Activated CD4-positive, alpha-beta memory T cell treated with anti-CD3 and anti-CD28 coated beads, Interleukin-2, amount 10 ng/mL, durations not matched to agents 7 days and 5 days (primary cell): Measurements from ENCODE around the gene ZBTB12. TPM values are rescaled to one million over a fixed set of nuclear protein-coding genes. Genes with fewer than 3 reads are reported as not detected.
"Not testable (repeated sequence)": the region's sequence is repeated elsewhere in the genome, so short reads cannot be mapped to it uniquely, and the experiment has no call there.

Experiments used
- CTCF ChIA-PET: fragments of 350-600 bp; sonication (Branson Sonifier 250); formaldehyde crosslinking; loops from one replicate; lab custom pipeline; 2021; ENCODE audit warnings: antibody characterized with exemption, inconsistent platforms; lab: Charles Lee
- POLR2A ChIA-PET: fragments of 350-600 bp; sonication (Branson Sonifier 250); formaldehyde crosslinking; loops from one replicate; lab custom pipeline; 2021; ENCODE audit warnings: antibody characterized with exemption; lab: Charles Lee
- DNase-seq: peaks from one replicate; pipeline ENCODE4 v3.0.0-alpha.2; 2020
- H3K27ac Mint-ChIP-seq: one replicate; pipeline ENCODE4 v1.8.0; 2021; ENCODE audit warnings: mild to moderate bottlenecking, mixed read lengths
- H3K27me3 Mint-ChIP-seq: one replicate; pipeline ENCODE4 v1.8.0; 2021; ENCODE audit warnings: mixed read lengths
- H3K36me3 Mint-ChIP-seq: one replicate; pipeline ENCODE4 v1.8.0; 2021; ENCODE audit warnings: low read depth, mixed read lengths
- H3K4me1 Mint-ChIP-seq: one replicate; pipeline ENCODE4 v1.8.0; 2021; ENCODE audit warnings: mixed read lengths
- H3K4me3 Mint-ChIP-seq: one replicate; pipeline ENCODE4 v1.8.0; 2021; ENCODE audit warnings: mild to moderate bottlenecking, mixed read lengths
- H3K9me3 Mint-ChIP-seq: one replicate; pipeline ENCODE4 v1.8.0; 2021; ENCODE audit warnings: mixed read lengths
- total RNA-seq, 2 experiments: library from RNA; stranded (reverse); gene quantifications; one replicate each; pipeline ENCODE4 v1.2.3, GENCODE V29; 2021

ZBTB12 gene
- total RNA-seq, 2 experiments from 2014 or later: 0.98 to 1.1 TPM

GRCh38 chr6:31935823-31936222 lies 33.9 kb upstream of the ZBTB12 start:
- CTCF ChIA-PET: no interaction called here
- H3K27ac Mint-ChIP-seq: no peak overlapping the region

GRCh38 chr6:31935021-31935420 lies 33.1 kb upstream of the ZBTB12 start:
- peaks cover 2% of the 10 kb centered on the region for H3K27me3 Mint-ChIP-seq
- H3K4me1 Mint-ChIP-seq: no peaks in the 10 kb centered on the region
- H3K36me3 Mint-ChIP-seq: no peaks in the 10 kb centered on the region
- no peak overlapping the region for H3K27ac Mint-ChIP-seq
- ChIA-PET CTCF (interaction anchor here (1.1 kb wide), 1 partner anchor 37 kb away, joined by 4 read pairs; no protein-coding TSS in a partner anchor), POLR2A (no interaction called here)
- H3K4me3 Mint-ChIP-seq: no peak overlapping the region
- DNase-seq: no peak
- H3K9me3 Mint-ChIP-seq: no peaks in the 10 kb centered on the region

More at GRCh38 chr6:31935823-31936222, 33.9 kb upstream of the ZBTB12 start:
- DNase-seq: no peak
- H3K4me3 Mint-ChIP-seq: no peak overlapping the region
- no peaks in the 10 kb centered on the region for H3K4me1 Mint-ChIP-seq
- peaks cover 4% of the 10 kb centered on the region for H3K27me3 Mint-ChIP-seq
- no peaks in the 10 kb centered on the region for H3K9me3 Mint-ChIP-seq
- H3K36me3 Mint-ChIP-seq: no peaks in the 10 kb centered on the region
- POLR2A ChIA-PET: no interaction called here

- CTCF ChIA-PET: no interaction called here
- DNase-seq: no peak
- POLR2A ChIA-PET: no interaction called here
- H3K27me3 Mint-ChIP-seq: peaks cover 2% of the 10 kb centered on the region
- no peak overlapping the region for H3K4me3 Mint-ChIP-seq
- H3K4me1 Mint-ChIP-seq: no peaks in the 10 kb centered on the region
- no peaks in the 10 kb centered on the region for H3K36me3 Mint-ChIP-seq
- no peak overlapping the region for H3K27ac Mint-ChIP-seq
- H3K9me3 Mint-ChIP-seq: no peaks in the 10 kb centered on the region
Measured at GRCh38 chr6:31933537-31933936, 31.7 kb upstream of the ZBTB12 start.

- H3K9me3 Mint-ChIP-seq, DNase-seq, H3K4me3 Mint-ChIP-seq, H3K27me3 Mint-ChIP-seq, H3K4me1 Mint-ChIP-seq, POLR2A ChIA-PET, H3K27ac Mint-ChIP-seq, H3K36me3 Mint-ChIP-seq, CTCF ChIA-PET: not testable (repeated sequence)
Measured at GRCh38 chr6:31932137-31932536, 30.3 kb upstream of the ZBTB12 start.

- no peak for DNase-seq
- H3K27ac Mint-ChIP-seq: no peak overlapping the region
- no peaks in the 10 kb centered on the region for H3K9me3 Mint-ChIP-seq
- peaks cover 3% of the 10 kb centered on the region for H3K27me3 Mint-ChIP-seq
- ChIA-PET POLR2A (no interaction called here), CTCF (no interaction called here)
- no peak overlapping the region for H3K4me3 Mint-ChIP-seq
- H3K36me3 Mint-ChIP-seq: no peaks in the 10 kb centered on the region
- no peaks in the 10 kb centered on the region for H3K4me1 Mint-ChIP-seq
Measured at GRCh38 chr6:31930962-31931361, 29.1 kb upstream of the ZBTB12 start.

- no peaks in the 10 kb centered on the region for H3K4me1 Mint-ChIP-seq
- POLR2A ChIA-PET: no interaction called here
- DNase-seq: no peak
Measured at GRCh38 chr6:31928672-31928939, 26.7 kb upstream of the ZBTB12 start.

GRCh38 chr6:31927863-31928671 lies 26.2 kb upstream of the ZBTB12 start:
- CTCF ChIA-PET: no interaction called here
- Mint-ChIP-seq H3K27me3 (peaks cover 3% of the 10 kb centered on the region), H3K4me3 (no peak overlapping the region), H3K27ac (no peak overlapping the region), H3K4me1 (no peaks in the 10 kb centered on the region), H3K9me3 (no peaks in the 10 kb centered on the region), H3K36me3 (no peaks in the 10 kb centered on the region)
- POLR2A ChIA-PET: no interaction called here
- no peak for DNase-seq

More at GRCh38 chr6:31928672-31928939, 26.7 kb upstream of the ZBTB12 start:
- no peaks in the 10 kb centered on the region for H3K36me3 Mint-ChIP-seq
- CTCF ChIA-PET: no interaction called here
- no peak overlapping the region for H3K4me3 Mint-ChIP-seq
- H3K9me3 Mint-ChIP-seq: no peaks in the 10 kb centered on the region
- no peak overlapping the region for H3K27ac Mint-ChIP-seq
- H3K27me3 Mint-ChIP-seq: peaks cover 3% of the 10 kb centered on the region

GRCh38 chr6:31927242-31927862 lies 25.5 kb upstream of the ZBTB12 start, which contains the start of gene C2:
Gene C2 (plus strand): TSS chr6:31927717. CDS start chr6:31927753, 36 bp downstream.
- no peaks in the 10 kb centered on the region for H3K36me3 Mint-ChIP-seq
- DNase-seq: no peak
- H3K4me3 Mint-ChIP-seq: no peak within 1 kb of the TSS
- ChIA-PET POLR2A (no interaction called here), CTCF (no interaction called here)
- peaks cover 3% of the 10 kb centered on the region for H3K27me3 Mint-ChIP-seq
- no peaks in the 10 kb centered on the region for H3K9me3 Mint-ChIP-seq
- no peaks in the 10 kb centered on the region for H3K4me1 Mint-ChIP-seq
- no peak within 1 kb of the TSS for H3K27ac Mint-ChIP-seq

GRCh38 chr6:31922942-31923341 lies 21.1 kb upstream of the ZBTB12 start:
- no peaks in the 10 kb centered on the region for H3K9me3 Mint-ChIP-seq
- no peak overlapping the region for H3K27ac Mint-ChIP-seq
- POLR2A ChIA-PET: interaction anchor here (0.8 kb wide), 1 partner anchor 25 kb away, joined by 3 read pairs; no protein-coding TSS in a partner anchor
- H3K4me3 Mint-ChIP-seq: no peak overlapping the region
- H3K36me3 Mint-ChIP-seq: no peaks in the 10 kb centered on the region
- CTCF ChIA-PET: interaction anchor here (0.9 to 1.6 kb wide), 3 partner anchors 25 to 93 kb away, joined by 4 to 6 read pairs (median 4); partner anchors contain the start of gene EHMT2
- H3K27me3 Mint-ChIP-seq: peaks cover 3% of the 10 kb centered on the region
- DNase-seq: no peak
- H3K4me1 Mint-ChIP-seq: no peaks in the 10 kb centered on the region

- POLR2A ChIA-PET: no interaction called here
Measured at GRCh38 chr6:31920811-31921210, 18.9 kb upstream of the ZBTB12 start.

GRCh38 chr6:31919624-31920303 lies 17.9 kb upstream of the ZBTB12 start:
- Mint-ChIP-seq H3K9me3 (no peaks in the 10 kb centered on the region), H3K4me1 (no peaks in the 10 kb centered on the region), H3K27ac (no peak overlapping the region), H3K4me3 (no peak overlapping the region), H3K36me3 (no peaks in the 10 kb centered on the region), H3K27me3 (no peaks in the 10 kb centered on the region)
- no peak for DNase-seq
- CTCF ChIA-PET: no interaction called here
- POLR2A ChIA-PET: interaction anchor here (0.9 kb wide), 1 partner anchor 33 kb away, joined by 3 read pairs; no protein-coding TSS in a partner anchor

More at GRCh38 chr6:31920811-31921210, 18.9 kb upstream of the ZBTB12 start:
- Mint-ChIP-seq H3K27me3 (no peaks in the 10 kb centered on the region), H3K4me3 (no peak overlapping the region), H3K9me3 (no peaks in the 10 kb centered on the region), H3K36me3 (no peaks in the 10 kb centered on the region), H3K4me1 (no peaks in the 10 kb centered on the region), H3K27ac (no peak overlapping the region)
- CTCF ChIA-PET: interaction anchor here (1.3 kb wide), 1 partner anchor 22 kb away, joined by 5 read pairs; no protein-coding TSS in a partner anchor
- no peak for DNase-seq

GRCh38 chr6:31918069-31918720 lies 16.3 kb upstream of the ZBTB12 start:
- Mint-ChIP-seq H3K9me3 (no peaks in the 10 kb centered on the region), H3K27ac (no peak overlapping the region), H3K4me3 (no peak overlapping the region), H3K27me3 (no peaks in the 10 kb centered on the region), H3K36me3 (no peaks in the 10 kb centered on the region), H3K4me1 (no peaks in the 10 kb centered on the region)
- ChIA-PET POLR2A (no interaction called here), CTCF (interaction anchor here (0.7 to 1.3 kb wide), 2 partner anchors 14 to 34 kb away, joined by 3 to 5 read pairs; no protein-coding TSS in a partner anchor)
- DNase-seq: no peak
